GM12872 (cell line): ENCODE results near the gene PLEKHG3.

Source experiments
- CTCF ChIP-seq: IDR thresholded peaks from 3 replicates; pipeline ENCODE4 v1.5.1; 2011; ENCODE audit warnings: low read depth, mild to moderate bottlenecking, low read length, moderate library complexity; ENCODE audit not compliant: insufficient read depth

Gene PLEKHG3

GRCh38 chr14:64746298-64747250 lies 42.4 kb downstream of the PLEKHG3 start:
- TF ChIP-seq CTCF = no peak

GRCh38 chr14:64747327-64747726 lies 43.1 kb downstream of the PLEKHG3 start:
- no peak for TF ChIP-seq CTCF

GRCh38 chr14:64748521-64748920 lies 44.3 kb downstream of the PLEKHG3 start:
- no peak for TF ChIP-seq CTCF

- no peak for TF ChIP-seq CTCF
Measured at GRCh38 chr14:64748995-64749714, 44.9 kb downstream of the PLEKHG3 start.

GRCh38 chr14:64752909-64753308 lies 48.7 kb downstream of the PLEKHG3 start:
- no peak for TF ChIP-seq CTCF

- no peak for TF ChIP-seq CTCF
Measured at GRCh38 chr14:64753374-64753773, 49.1 kb downstream of the PLEKHG3 start.

- TF ChIP-seq CTCF = no peak
Measured at GRCh38 chr14:64753999-64754398, 49.8 kb downstream of the PLEKHG3 start.
